ENCODE measurements around the gene BFSP2.

- no peak for TF ChIP-seq POLR2A (IDR thresholded peaks at IDR 0.05)
- no peak for TF ChIP-seq CTCF (IDR thresholded peaks at IDR 0.05 in 8 of 11, conservative IDR thresholded peaks at IDR 0.05 in 3 of 11)
- TF ChIP-seq POLR2AphosphoS5 (IDR thresholded peaks at IDR 0.05) = no peak
Measured at GRCh38 chr3:133451309-133451708, 51.5 kb downstream of the BFSP2 start.
